ENCODE results near the gene ANKMY2.

DNA sequence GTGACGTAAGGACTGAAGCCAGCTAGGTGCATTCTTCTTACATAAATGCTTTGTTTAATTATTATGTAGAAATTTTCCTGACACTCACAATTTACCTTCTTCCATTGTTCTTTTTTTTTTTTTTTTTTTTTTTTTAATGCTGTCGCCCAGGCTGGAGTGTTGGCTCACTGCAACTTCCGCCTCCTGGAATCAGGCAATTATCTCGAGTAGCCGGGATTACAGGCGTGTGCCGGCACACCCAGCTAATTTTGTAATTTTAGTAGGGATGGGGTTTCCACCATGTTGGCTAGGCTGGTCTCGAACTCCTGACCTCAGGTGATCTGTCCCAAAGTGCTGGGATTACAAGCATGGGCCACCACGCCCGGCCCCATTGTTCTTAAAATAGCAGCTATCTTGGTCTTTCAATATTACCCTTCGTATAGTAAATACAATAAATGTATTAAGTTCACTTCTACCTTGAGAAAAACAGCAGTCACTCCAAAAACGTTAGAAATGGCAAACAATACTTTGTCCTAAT, 32.5 kb upstream of the ANKMY2 start:
- TF ChIP-seq, protein P1, sequence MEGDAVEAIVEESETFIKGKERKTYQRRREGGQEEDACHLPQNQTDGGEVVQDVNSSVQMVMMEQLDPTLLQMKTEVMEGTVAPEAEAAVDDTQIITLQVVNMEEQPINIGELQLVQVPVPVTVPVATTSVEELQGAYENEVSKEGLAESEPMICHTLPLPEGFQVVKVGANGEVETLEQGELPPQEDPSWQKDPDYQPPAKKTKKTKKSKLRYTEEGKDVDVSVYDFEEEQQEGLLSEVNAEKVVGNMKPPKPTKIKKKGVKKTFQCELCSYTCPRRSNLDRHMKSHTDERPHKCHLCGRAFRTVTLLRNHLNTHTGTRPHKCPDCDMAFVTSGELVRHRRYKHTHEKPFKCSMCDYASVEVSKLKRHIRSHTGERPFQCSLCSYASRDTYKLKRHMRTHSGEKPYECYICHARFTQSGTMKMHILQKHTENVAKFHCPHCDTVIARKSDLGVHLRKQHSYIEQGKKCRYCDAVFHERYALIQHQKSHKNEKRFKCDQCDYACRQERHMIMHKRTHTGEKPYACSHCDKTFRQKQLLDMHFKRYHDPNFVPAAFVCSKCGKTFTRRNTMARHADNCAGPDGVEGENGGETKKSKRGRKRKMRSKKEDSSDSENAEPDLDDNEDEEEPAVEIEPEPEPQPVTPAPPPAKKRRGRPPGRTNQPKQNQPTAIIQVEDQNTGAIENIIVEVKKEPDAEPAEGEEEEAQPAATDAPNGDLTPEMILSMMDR (IDR thresholded peaks at IDR 0.05; ENCODE audit: insufficient read depth, low read length), result no peak
- TF ChIP-seq SPI1 (IDR thresholded peaks at IDR 0.05; ENCODE audit: borderline replicate concordance, low read depth) (no peak), POLR2AphosphoS5 (IDR thresholded peaks at IDR 0.05; ENCODE audit: low read depth) (no peak), GABPA (IDR thresholded peaks at IDR 0.05; ENCODE audit: low read depth) (no peak)
- TF ChIP-seq, protein P2, sequence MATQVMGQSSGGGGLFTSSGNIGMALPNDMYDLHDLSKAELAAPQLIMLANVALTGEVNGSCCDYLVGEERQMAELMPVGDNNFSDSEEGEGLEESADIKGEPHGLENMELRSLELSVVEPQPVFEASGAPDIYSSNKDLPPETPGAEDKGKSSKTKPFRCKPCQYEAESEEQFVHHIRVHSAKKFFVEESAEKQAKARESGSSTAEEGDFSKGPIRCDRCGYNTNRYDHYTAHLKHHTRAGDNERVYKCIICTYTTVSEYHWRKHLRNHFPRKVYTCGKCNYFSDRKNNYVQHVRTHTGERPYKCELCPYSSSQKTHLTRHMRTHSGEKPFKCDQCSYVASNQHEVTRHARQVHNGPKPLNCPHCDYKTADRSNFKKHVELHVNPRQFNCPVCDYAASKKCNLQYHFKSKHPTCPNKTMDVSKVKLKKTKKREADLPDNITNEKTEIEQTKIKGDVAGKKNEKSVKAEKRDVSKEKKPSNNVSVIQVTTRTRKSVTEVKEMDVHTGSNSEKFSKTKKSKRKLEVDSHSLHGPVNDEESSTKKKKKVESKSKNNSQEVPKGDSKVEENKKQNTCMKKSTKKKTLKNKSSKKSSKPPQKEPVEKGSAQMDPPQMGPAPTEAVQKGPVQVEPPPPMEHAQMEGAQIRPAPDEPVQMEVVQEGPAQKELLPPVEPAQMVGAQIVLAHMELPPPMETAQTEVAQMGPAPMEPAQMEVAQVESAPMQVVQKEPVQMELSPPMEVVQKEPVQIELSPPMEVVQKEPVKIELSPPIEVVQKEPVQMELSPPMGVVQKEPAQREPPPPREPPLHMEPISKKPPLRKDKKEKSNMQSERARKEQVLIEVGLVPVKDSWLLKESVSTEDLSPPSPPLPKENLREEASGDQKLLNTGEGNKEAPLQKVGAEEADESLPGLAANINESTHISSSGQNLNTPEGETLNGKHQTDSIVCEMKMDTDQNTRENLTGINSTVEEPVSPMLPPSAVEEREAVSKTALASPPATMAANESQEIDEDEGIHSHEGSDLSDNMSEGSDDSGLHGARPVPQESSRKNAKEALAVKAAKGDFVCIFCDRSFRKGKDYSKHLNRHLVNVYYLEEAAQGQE (IDR thresholded peaks at IDR 0.05; ENCODE audit: insufficient replicate concordance, low read depth), result no peak

Data from HL-60 (cell line).